Dedifferentiated amniotic fluid mesenchymal stem cell (primary cell): ENCODE results near the gene AMMECR1.
A peak's percentile ranks its signal among the peaks of the same experiment; 100 is the strongest.
"Not testable (repeated sequence)": the region's sequence is repeated elsewhere in the genome, so short reads cannot be mapped to it uniquely, and the experiment has no call there.

ENCODE experiments used
- DNase-seq: peaks from one replicate; pipeline ENCODE4 v3.0.0-alpha.2; 2016; ENCODE audit errors: extremely low spot score

AMMECR1 gene

DNA sequence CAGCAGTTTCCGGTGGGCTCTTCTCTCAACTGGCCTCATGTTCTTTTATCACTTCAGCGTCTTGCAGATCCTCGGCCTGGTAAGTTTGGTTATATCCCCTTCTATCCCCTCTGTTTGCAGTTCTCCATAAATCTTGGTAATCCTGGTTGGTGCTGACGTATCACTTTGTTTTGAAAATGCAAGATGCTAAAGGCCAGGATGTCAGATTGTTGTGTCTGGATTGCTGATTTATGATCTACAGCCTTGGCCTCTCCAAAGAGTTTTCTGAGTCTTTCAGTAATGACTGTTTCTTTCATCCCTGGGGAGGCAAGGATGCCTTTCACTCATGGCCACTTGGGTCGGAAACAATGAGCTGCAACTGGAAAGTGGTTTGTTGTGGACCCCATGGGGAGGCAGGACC, 146.4 kb downstream of the AMMECR1 start:
- DNase-seq, result no peak

DNA sequence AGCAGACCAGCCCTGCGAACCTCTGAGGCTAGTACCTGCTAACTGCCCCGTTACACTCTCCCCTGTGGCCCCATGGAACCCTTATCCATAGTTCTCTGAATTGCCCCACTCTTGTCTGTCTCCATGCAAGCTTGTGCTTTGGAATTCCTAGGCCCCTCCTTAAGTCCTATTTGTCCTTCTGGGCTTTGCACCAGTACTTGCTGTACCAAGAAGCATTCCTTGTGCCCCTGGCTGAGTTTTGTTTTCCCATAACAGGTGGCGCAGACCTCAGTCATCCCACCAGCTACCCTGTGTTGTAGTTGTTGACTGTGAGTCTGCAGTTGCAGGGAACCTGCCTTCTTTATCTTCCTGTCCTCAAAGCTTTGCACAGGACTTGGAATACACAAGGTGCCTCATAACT, 147.9 kb downstream of the AMMECR1 start:
- DNase-seq, result no peak

DNA sequence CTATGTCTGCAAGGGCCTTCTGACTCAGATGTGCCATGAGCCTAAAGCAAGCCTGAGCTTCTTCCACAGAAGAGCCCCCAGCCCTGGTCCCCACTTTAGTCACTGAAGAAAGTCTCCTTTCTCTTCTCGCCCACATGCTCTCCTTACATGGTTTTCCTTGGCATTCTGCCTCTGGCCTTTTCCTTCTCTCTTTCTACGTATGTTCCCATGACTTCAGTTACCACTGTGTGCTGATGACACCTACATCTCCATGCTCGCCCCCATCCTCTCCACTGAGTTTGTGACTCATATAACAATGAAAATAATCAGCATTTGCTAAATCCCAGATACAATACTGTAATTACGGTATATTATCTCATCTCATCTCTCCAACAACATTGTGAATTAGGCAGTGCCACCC, 149.3 kb downstream of the AMMECR1 start:
- no peak for DNase-seq

DNA sequence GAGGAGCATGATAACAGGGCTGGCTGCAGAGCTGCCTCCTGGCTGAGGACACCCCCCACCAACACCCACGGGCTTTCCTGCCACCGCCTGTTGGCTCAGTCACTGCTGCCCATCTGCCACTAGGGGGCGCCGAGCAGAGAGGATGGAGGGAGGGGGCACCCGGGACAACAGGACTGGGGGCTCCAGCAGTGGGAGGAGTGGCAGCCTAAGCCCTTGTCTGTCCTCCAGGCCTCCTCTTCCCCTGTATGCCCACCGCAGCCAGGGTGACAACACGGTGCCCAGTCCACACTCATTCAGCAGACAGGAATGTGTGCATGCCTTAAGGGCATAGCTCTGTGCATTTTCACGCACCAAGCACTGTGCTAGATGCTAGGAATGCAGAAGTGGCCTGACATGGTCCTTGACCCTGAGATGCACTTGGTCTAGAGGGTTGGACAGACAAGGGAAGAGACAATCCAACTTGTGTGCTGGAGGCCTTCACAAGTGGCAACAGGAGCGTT, 149.9 kb downstream of the AMMECR1 start:
- peak; percentile 19 for DNase-seq

DNA sequence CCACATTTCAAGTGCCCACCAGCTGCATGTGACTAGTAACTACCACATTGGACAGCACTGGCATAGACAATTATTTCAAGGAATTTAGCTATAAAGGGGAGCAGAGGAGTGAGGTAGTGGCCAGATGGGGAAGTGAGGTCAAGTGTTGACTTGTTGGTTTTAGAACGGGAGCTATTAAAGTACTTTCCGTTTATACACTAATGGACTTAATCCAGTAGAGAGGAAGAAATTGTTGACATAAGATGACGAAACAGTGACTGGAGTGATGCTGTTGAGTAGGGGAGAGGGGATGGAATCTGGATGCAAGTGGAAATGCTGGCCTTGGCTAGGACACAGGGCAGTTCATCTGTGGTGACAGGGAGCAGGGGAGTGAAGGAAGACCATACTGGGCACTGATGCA, 154.4 kb downstream of the AMMECR1 start:
- DNase-seq, result no peak

DNA sequence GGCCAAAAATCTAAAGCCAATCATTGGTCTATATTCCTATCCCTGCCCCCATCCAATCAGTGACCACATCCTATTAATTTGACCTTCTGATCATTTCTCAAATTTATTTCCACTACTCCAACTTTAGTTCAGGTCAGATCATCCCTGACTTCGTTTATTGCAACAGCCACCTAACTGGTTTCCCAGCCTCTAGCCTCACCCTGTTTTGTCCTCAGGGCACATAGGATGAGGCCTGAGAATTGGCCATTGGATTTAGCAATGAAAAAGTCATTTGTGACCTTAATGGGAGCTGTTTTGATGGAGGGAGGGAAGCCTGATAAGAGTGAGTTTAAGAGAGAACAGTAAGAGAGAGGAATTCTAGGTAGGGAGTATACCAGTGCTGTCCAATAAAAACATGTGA, 155.0 kb downstream of the AMMECR1 start:
- DNase-seq, result no peak

DNA sequence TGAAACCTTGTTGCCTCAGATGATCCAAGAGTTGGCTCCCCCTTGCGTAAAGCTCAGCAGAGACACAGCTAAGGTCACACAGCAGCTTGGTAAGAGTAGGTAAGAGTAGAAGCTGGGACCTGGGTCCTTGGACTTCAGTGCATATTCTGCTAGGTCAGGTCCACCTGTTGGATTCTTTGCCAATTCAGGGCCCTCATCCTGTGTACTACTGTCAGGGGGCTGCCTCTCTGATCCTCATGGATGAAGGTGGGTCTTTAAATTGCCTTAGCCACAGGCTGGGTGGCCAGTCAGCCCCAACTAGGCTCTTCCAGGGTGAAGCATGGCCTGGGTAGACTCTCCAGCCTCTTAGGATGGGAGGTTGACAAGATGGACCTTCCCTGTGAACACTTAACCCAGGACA, 155.8 kb downstream of the AMMECR1 start:
- no peak for DNase-seq

DNA sequence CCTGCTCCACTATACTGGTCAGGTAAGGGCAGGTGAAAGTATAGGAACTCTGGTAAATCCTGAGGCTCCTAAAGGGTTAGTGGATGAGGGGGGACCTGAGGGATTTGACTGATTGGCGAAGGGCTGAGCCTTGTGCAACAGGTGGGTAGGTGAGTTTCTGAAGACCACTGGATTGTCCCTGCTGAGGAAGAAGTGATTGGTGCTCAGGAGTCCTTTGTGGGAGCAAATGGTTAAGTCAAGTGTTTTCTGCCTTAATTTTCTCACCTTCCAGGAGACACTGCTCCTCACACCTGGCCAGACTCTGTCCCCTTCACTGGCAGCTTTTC, 156.6 kb downstream of the AMMECR1 start:
- no peak for DNase-seq

DNA sequence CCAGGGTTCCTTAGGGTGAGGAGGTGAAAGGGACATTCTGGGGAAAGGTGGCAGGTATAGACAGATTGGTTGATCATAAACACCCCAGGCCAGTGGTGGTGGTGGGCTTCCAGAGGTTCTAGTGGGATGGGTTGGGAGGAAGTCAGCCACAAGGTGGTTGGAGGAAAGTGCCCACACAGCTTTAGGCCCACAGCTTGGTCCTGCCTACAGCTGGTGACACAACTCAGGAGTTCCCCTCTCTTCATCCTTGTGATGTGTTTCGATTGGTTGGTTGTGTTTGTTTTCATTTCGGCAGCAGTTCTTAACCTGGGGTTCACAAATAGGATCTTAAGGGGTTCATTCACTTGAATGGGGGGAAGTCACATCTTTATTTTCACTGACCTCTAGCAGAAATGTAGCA, 158.0 kb downstream of the AMMECR1 start:
- no peak for DNase-seq

DNA sequence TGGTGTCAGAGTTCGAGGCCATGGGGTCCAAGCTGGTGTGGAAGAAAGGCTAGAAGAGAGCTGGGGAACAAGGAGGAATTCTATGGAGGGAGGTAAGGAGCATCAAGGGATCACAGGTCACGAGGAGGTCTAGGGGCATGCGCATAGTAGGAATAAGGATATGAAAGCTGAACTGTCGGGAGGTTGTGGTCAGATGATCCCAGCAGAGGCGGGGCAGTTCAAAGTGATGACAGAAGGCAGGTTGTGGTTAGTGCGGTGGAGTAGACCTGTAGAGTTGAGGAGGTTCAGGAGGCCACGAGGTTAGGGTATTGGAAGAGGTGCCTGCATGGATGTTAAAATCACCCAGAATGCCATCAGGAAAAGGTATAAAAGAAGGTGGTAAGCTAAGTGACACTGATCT, 158.7 kb downstream of the AMMECR1 start:
- no peak for DNase-seq

DNA sequence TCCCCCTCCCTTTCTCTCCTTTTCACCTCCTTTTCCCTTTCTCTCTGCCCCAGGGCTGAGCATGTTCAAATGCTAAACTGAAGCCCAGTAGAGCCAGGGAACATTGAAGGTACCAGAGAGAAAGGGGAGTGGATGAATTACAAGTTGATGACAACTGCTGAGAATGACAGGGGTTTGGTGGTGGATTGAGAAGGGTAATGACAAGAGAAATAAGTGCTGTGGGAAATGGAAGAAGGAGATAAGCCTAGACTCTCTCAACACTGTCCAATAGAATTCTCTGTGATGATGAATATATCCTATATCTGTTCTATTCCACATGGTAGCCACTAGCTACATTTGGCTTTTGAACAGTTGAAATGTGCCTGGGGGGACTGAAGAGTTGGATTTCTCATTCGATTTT, 160.4 kb downstream of the AMMECR1 start:
- DNase-seq, result no peak

DNA sequence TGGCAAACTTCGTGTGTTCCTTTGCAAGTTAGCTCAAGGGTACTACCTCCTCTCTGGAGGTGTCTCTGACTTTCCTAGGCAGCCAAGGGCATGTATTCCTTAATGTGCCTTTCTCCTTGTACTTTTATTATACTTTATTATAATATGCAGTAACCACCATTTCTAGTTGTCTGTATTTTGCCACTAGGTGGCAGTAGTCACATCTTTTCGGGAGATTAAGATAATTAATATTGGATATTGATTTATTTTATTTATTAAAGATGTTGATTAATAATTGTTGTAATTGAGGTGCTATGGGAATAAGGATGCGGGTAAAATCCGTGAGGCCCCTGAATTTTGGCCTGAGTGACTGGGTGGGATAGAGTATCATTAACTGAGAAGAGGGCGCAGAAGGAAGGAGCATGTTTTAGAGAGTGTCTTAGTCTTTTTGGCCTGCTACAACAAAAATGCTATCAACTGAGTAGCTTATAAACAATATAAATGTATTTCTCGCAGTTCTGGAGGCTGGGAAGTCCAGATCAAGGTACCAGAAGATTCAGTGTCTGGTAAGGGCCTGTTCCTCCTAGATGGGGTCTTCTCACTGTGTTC, 161.6 kb downstream of the AMMECR1 start:
- DNase-seq, result no peak

DNA sequence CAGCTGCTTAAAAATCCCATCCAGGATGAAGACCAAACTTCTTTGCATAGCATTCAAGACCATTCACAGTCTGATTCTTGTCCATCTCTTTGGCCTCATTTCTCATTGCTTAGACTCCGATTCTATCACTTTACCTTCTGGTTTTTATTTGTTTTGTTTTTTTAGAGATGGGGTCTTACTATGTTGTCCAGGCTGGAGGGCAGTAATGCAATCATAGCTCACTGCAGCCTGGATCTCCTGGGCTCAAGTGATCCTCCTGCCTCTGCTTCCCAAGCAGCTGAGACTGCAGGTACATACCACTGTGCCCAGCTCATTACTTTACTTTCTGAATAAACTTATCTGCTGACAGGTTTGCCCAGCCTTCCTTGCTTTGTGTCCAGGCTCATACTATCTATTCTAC, 162.1 kb downstream of the AMMECR1 start:
- no peak for DNase-seq

DNA sequence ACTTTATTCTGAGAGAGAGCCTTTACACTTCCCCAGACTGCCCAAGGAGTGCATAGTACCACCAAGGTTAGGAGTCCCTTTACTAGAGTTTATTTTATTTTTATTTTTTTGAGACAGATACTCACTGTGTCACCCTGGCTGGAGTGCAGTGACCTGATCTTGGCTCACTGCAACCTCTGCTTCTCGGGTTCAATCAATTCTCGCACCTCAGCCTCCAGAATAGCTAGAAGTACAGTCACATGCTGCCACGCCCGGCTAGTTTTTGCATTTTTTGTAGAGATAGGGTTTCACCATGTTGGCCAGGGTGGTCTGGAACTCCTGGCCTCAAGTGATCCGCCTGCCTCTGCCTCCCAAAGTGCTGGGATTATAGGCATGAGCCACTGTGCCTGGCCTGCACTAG, 163.6 kb downstream of the AMMECR1 start:
- DNase-seq, result not testable (repeated sequence)

DNA sequence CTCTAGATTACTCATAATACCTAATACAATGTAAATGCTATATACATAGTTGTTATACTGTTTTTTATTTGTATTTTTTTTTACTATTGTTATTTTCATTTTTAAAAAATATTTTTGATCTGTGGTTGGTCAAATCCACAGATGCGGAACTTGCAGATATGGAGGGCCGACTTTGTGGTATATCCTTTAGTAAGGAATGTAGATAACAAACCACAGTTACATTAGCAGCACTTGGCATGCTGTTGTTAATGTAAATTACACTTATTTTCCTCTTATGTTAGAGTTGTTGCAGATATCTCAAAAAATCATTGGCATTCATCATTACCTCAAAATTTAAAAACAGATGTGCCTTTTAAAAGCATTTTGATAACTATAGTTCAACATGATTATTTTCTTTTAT, 164.0 kb downstream of the AMMECR1 start:
- no peak for DNase-seq

DNA sequence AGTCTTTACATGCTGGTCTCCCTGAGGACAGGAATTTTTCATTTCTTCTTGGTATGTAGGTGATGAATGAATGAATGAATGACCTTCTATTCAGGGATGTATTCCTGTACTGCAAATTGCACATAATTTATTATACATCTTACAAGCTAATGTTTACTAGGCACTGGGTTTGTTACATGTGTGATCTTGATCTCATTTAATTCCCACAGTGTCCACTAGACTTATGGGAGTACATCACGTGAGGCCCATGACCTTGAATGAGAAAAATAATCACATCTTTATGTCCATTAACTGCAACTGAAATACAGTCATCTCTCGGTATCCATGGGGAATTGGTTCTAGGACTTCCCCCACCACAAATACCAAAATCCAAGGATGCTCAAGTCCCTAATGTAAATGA, 164.6 kb downstream of the AMMECR1 start:
- no peak for DNase-seq

DNA sequence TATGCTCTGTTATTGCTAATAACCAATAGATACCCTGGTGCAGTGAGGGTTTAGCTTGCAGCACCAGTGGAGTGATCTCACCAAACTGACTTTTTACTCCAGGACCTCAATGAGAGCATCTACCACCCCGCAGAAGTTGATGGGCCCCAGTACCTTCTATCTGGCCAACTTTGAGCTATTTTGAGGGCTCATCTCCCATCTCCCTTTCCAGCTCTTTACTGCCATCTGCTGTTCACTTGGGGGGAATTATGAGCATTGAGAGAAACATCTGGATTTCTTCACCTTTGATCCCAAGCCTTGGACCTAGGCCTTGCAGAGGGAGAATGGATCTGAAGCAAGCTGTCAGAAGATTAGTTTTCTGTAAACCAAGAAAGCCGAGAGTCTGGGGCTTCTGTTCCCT, 171.4 kb downstream of the AMMECR1 start:
- DNase-seq, result peak; percentile 28

DNA sequence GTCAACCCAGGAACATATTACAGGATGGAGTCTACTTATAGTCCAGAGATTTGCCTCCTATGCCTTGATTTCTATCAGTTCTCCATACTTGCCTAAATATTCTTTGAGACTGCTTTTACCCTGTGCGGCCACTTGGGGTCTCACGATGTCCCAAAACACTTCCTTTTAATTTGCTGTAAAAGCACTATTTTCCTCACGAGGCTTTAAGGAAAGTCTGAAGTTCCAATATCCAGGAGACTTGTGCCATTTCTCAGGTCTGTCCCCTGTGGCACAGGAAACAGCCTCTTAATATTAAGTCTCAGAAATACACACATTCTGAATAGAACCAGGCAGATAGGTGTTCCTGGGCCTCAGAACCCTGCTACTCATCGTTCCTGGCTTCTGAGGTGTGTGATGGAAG, 172.0 kb downstream of the AMMECR1 start:
- DNase-seq, result no peak

DNA sequence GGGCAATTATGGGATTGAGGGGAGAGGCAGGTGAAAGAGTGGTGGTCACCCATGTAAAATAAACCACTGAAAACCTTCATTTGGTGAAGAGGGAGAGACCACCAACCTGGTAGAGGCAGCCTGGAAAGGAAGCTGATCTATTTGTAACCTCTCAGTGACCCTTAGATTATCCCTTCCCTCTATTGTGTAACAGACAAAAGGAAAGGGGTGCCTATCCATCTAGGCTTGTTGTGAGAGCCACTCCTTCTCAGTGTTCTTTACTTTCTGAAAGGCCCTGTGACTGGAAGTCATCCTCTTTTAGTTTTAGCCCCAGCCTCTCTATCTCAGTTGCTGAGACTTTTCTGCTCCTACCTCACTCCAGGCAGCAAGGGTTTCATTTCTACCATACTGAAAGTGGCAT, 172.6 kb downstream of the AMMECR1 start:
- DNase-seq, result no peak
